ENCODE measurements around the gene JAKMIP1.

JAKMIP1 gene

DNA sequence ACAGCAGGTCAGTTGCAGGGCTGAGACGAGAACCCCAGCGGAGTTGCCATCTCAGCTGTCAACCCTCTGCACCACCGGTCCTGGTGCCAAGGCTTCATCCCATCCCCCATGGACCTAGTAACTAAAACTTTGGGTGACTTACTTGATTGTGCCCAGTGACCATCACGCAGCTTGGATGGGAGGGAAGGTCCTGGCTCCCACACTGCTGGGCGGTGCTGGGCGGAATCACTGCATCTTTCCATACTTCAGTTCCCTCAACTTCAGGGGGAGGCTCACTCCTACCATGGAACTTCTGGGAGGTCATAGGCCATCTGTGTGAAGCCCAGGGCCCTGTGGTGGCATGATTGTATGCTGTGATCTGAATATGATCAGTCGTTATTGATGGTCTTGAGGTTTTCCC lies 26.2 kb upstream of the JAKMIP1 start:
- Histone ChIP-seq H3K27me3 (ENCODE audit: insufficient read depth, low read depth, severe bottlenecking) (no peaks in the 10 kb centered on the region), H3K9me3 (ENCODE audit: severe bottlenecking) (peaks cover 8% of the 10 kb centered on the region), H3K4me3 (ENCODE audit: low read depth, low read length) (no peak overlapping the region), H3K36me3 (no peaks in the 10 kb centered on the region), H3K27ac (no peak overlapping the region)
- TF ChIP-seq CTCF (IDR thresholded peaks at IDR 0.05; ENCODE audit: low read depth, low read length): no peak
- no peak for DNase-seq

DNA sequence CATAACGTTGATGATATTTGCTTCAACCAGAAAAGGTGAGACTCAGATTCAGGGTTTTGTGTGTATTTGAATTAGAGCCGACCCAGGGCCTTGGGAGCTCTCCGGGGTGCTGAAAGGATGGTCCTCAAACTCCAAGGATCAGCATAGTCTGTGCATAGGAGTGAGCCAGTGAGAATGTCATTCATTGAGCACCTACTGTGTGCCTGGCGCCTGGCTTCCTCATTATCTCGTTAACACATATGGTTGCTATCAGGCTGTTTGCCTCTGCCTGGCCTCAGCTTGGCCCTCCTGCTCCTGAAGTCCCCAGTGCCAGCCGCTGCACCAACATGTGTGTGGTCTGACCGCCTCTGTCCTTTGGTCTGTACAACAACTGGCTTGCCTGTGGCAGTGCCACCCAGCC lies 25.1 kb upstream of the JAKMIP1 start:
- no peak overlapping the region for H3K27ac ChIP-seq
- DNase-seq: no peak
- H3K4me3 ChIP-seq (ENCODE audit: low read depth, low read length): no peak overlapping the region
- H3K36me3 ChIP-seq: no peaks in the 10 kb centered on the region
- peaks cover 8% of the 10 kb centered on the region for H3K9me3 ChIP-seq (ENCODE audit: severe bottlenecking)
- TF ChIP-seq CTCF (IDR thresholded peaks at IDR 0.05; ENCODE audit: low read depth, low read length): no peak
- no peaks in the 10 kb centered on the region for H3K27me3 ChIP-seq (ENCODE audit: insufficient read depth, low read depth, severe bottlenecking)

DNA sequence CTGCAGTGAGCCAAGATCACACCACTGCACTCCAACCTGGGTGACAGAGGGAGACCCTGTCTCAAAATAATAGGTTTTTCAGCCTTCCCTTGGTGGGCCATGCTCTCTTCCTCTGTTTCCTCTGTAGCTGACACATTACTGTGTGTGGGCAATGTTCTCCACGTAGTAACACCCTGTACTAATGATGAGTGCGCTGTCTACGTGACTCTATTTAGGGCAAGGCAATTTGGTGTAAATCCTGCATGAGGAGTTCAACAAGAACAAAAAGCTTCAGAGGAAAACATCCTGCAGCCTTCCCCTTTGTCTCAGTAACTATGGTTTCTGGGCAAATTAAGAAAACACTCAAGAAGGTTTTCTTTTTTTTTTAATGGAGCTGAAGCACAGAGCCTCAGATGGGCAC lies 24.4 kb upstream of the JAKMIP1 start:
- no peaks in the 10 kb centered on the region for H3K27me3 ChIP-seq (ENCODE audit: insufficient read depth, low read depth, severe bottlenecking)
- H3K36me3 ChIP-seq: no peaks in the 10 kb centered on the region
- H3K9me3 ChIP-seq (ENCODE audit: severe bottlenecking): peaks cover 8% of the 10 kb centered on the region
- TF ChIP-seq CTCF (IDR thresholded peaks at IDR 0.05; ENCODE audit: low read depth, low read length): no peak
- DNase-seq: no peak
- H3K4me3 ChIP-seq (ENCODE audit: low read depth, low read length): no peak overlapping the region
- no peak overlapping the region for H3K27ac ChIP-seq

- H3K9me3 ChIP-seq (ENCODE audit: severe bottlenecking): peaks cover 8% of the 10 kb centered on the region
- no peak for DNase-seq
- H3K4me3 ChIP-seq (ENCODE audit: low read depth, low read length): no peak overlapping the region
- TF ChIP-seq CTCF (IDR thresholded peaks at IDR 0.05; ENCODE audit: low read depth, low read length): no peak
- no peak overlapping the region; the same call in 1 of the 2 replicates for H3K27ac ChIP-seq
- H3K36me3 ChIP-seq: no peaks in the 10 kb centered on the region
- H3K27me3 ChIP-seq (ENCODE audit: insufficient read depth, low read depth, severe bottlenecking): no peaks in the 10 kb centered on the region
Measured at GRCh38 chr4:6222761-6223292, 22.5 kb upstream of the JAKMIP1 start.

DNA sequence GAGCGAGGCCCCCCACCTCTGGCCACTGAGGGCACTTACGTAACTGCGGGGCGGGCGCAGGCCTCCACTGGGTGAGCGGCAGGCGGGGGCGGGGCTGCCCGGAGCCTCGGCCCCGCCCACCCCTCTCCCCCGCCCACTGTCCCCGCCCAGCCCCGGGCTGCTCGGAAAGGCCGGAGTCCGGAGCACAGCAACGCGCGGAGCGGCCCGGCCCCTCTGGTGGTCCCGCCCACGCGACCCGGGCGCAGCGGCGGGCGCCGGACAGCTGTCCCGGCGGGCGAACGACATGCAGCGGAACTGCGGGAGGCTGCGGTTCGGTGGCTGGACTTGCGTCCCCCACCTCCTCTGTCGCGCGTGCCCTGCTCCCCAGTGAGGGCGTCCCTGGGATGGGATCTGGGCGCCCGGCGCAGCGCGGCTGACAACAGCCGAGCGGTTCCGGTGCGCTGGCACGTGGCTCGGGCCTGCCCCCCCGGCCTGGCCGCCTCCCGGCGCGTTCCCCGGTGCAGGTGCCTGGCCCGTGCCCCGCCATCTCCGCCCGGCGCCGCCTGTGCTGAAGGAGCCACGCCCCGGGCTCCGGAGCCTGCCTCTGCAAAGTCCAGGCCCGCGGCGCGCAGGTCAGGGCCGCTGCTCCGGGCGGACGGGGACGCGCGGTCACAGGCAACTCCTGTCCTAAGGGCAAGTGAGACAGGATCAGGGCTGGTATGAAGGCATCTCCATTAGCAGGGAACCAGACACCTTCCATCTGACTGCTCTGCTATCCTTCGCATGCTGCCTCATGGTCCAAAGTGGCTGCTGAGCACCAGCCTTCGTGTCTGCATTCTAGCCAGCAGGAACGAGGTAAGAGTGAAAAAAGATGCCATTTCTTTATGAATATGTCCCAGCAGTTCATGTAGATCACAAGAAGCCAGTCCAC lies 21.8 kb upstream of the JAKMIP1 start:
- DNase-seq: no peak
- peaks cover 8% of the 10 kb centered on the region for H3K9me3 ChIP-seq (ENCODE audit: severe bottlenecking)
- no peaks in the 10 kb centered on the region for H3K36me3 ChIP-seq
- no peak overlapping the region for H3K4me3 ChIP-seq (ENCODE audit: low read depth, low read length)
- no peak overlapping the region for H3K27ac ChIP-seq
- H3K27me3 ChIP-seq (ENCODE audit: insufficient read depth, low read depth, severe bottlenecking): no peaks in the 10 kb centered on the region
- no peak for TF ChIP-seq CTCF (IDR thresholded peaks at IDR 0.05; ENCODE audit: low read depth, low read length)
